Measurements from ENCODE around the gene LINGO3. TPM values are rescaled to one million over a fixed set of nuclear protein-coding genes. Genes with fewer than 3 reads are reported as not detected.

Gene LINGO3
- total and polyA plus RNA-seq, 2 of the 4 experiments (the other 2 are of a cell fraction), result not detected

- Histone ChIP-seq H3K23ac (ENCODE audit: low read depth, low read length) (no peak overlapping the region), H3K9ac (ENCODE audit: low read depth, low read length) (no peak overlapping the region), H2BK20ac (ENCODE audit: low read depth, low read length) (no peak overlapping the region), H3K36me3 (ENCODE audit: control insufficient read depth, insufficient read depth, low read length) (no peaks in the 10 kb centered on the region), H3K4me2 (ENCODE audit: low read depth, low read length) (no peak overlapping the region), H2AK5ac (ENCODE audit: low read depth, low read length) (no peak overlapping the region), H2BK5ac (ENCODE audit: low read depth, low read length, poor library complexity, severe bottlenecking) (no peak overlapping the region), H3K14ac (replicated peaks; ENCODE audit: low read depth, low read length) (no peak overlapping the region), H2BK120ac (ENCODE audit: low read depth, low read length) (no peak overlapping the region), H3K9me1 (ENCODE audit: insufficient read depth, low read length) (no peaks in the 10 kb centered on the region), H2BK15ac (ENCODE audit: low read depth, low read length) (no peak overlapping the region), H4K20me1 (ENCODE audit: insufficient read depth, low read length) (0 out of 2 replicates have a peak, but pooled peaks cover 8% of the 10 kb centered on the region), H2AK9ac (replicated peaks; ENCODE audit: low read depth, low read length, poor library complexity) (no peak overlapping the region), H3K27me3 (ENCODE audit: control insufficient read depth, insufficient read depth, low read length) (peaks cover 56% of the 10 kb centered on the region), H3K27ac (ENCODE audit: insufficient read depth, low read length) (no peak overlapping the region), H4K91ac (ENCODE audit: insufficient read depth, low read depth, low read length) (no peak overlapping the region), H3K79me1 (ENCODE audit: low read depth in 1 of 2, low read length in 2 of 2) (no peaks in the 10 kb centered on the region), H3K4me3 (ENCODE audit: insufficient read depth, low read depth, low read length) (no peak overlapping the region), H3K4ac (ENCODE audit: low read depth, low read length) (no peak overlapping the region), H4K8ac (ENCODE audit: low read depth in 2 of 2, low read length in 2 of 2) (no peak overlapping the region), H2AFZ (replicated peaks; ENCODE audit: low read length, poor library complexity) (no peak overlapping the region), H3K18ac (ENCODE audit: low read depth, low read length) (no peak overlapping the region), H3K56ac (ENCODE audit: extremely low read depth, insufficient read depth, low read length) (no peak overlapping the region), H3K9me3 (ENCODE audit: control insufficient read depth, insufficient read depth, low read length) (no peaks in the 10 kb centered on the region; the same call in 1 of the 2 replicates), H4K5ac (ENCODE audit: low read depth, low read length) (no peak overlapping the region), H3K4me1 (ENCODE audit: control insufficient read depth, insufficient read depth, low read length) (peaks cover 8% of the 10 kb centered on the region; the same call in 1 of the 2 replicates)
- no CpG with 5 or more reads among the region's 19 CpGs for WGBS, 2 experiments (ENCODE audit: extremely low coverage in 2 of 2, insufficient read length in 1 of 2)
- CTCF ChIA-PET, result no interaction called here
- dilution Hi-C loops (cut with HindIII; ENCODE audit: low sequenced_read_pairs, unreplicated experiment), result no loop called here
- no TSS peak for BruUV-seq (replicated peaks)
- no peak for ATAC-seq (ENCODE audit: low read depth)
- in situ Hi-C loops (cut with MboI; ENCODE audit: low sequenced_read_pairs), result no loop called here
- DNase-seq, result no peak
- POLR2A ChIA-PET (ENCODE audit: unreplicated experiment), result no interaction called here
- TF ChIP-seq MAZ (IDR thresholded peaks at IDR 0.05; ENCODE audit: borderline replicate concordance, low read depth, low read length) (no peak), CTCF (conservative IDR thresholded peaks at IDR 0.05; ENCODE audit: low read depth, low read length) (no peak), USF2 (IDR thresholded peaks at IDR 0.05; ENCODE audit: low read depth, low read length) (no peak), NFE2L2 (IDR thresholded peaks at IDR 0.05; ENCODE audit: low read depth, low read length) (no peak), RFX5 (IDR thresholded peaks at IDR 0.05; ENCODE audit: low read depth, low read length) (no peak), POLR2A (IDR thresholded peaks at IDR 0.05; ENCODE audit: low read depth, low read length) (no peak), MAFK (IDR thresholded peaks at IDR 0.05; ENCODE audit: low read depth, low read length) (no peak), CEBPB (IDR thresholded peaks at IDR 0.05; ENCODE audit: low read depth, low read length) (no peak), ELK1 (IDR thresholded peaks at IDR 0.05; ENCODE audit: borderline replicate concordance, low read depth, low read length) (no peak), MXI1 (IDR thresholded peaks at IDR 0.05; ENCODE audit: borderline replicate concordance, low read depth, low read length) (no peak)
- intact Hi-C loops (cut with micrococcal nuclease), result no loop called here
Observed at GRCh38 chr19:2305452-2306280, 2.3 kb downstream of the LINGO3 start.
